Upper lobe of left lung (tissue), 4 donors: ENCODE results near the gene GNG7.

Source experiments
- POLR2A ChIP-seq, 4 donors: fragments of 450-650 bp; IDR thresholded peaks; one replicate each; pipeline ENCODE4 v1.5.1; 2016 to 2017; ENCODE audit warnings: antibody characterized with exemption in 4 of 4, mild to moderate bottlenecking in 2 of 4
- TF ChIP-seq, protein P1 (sequence below), 6 experiments: fragments of 450-650 bp in 4 of 6; fragments of 200-600 bp in 2 of 6; sonication (generic) in 2 of 6; IDR thresholded peaks; one replicate each; pipeline ENCODE4 v1.5.1; 2016 to 2019; ENCODE audit warnings: antibody characterized with exemption in 6 of 6

DNA sequence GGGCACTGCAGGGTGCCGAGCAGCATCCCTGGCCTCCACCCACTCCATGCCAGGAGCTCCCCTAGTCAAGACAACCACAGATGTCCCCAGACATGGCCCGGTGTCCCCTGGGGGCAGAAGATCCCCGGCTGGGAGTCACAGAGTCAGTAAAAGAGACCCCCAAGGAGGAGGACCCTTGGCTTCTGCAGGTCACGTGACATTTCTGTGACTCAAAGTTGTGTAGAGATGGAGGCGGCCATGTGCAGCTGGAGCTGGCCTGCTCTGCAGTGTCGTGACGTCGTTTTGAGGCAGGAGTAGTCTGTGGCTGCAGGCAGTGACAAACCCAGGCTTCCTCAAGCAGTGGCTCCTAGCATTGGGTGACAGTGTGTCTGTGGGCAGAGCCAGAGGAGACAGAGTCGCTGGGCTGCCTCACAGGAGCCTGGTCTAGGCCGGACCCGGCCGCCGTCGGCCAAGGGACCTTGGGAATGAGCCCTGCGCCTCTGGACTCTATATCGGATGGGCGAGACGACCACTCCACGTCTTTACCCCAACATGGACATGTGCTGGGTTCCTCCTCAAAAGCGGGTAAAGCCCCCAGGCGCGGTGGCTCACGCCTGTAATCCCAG lies 26.4 kb upstream of the GNG7 start:
- TF ChIP-seq, protein P1, sequence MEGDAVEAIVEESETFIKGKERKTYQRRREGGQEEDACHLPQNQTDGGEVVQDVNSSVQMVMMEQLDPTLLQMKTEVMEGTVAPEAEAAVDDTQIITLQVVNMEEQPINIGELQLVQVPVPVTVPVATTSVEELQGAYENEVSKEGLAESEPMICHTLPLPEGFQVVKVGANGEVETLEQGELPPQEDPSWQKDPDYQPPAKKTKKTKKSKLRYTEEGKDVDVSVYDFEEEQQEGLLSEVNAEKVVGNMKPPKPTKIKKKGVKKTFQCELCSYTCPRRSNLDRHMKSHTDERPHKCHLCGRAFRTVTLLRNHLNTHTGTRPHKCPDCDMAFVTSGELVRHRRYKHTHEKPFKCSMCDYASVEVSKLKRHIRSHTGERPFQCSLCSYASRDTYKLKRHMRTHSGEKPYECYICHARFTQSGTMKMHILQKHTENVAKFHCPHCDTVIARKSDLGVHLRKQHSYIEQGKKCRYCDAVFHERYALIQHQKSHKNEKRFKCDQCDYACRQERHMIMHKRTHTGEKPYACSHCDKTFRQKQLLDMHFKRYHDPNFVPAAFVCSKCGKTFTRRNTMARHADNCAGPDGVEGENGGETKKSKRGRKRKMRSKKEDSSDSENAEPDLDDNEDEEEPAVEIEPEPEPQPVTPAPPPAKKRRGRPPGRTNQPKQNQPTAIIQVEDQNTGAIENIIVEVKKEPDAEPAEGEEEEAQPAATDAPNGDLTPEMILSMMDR (IDR thresholded peaks at IDR 0.05), result no peak
- no peak for TF ChIP-seq POLR2A (IDR thresholded peaks at IDR 0.05)
